ENCODE results near the gene DGKH.
"Not testable (repeated sequence)": the region's sequence is repeated elsewhere in the genome, so short reads cannot be mapped to it uniquely, and the experiment has no call there.

Gene DGKH

DNA sequence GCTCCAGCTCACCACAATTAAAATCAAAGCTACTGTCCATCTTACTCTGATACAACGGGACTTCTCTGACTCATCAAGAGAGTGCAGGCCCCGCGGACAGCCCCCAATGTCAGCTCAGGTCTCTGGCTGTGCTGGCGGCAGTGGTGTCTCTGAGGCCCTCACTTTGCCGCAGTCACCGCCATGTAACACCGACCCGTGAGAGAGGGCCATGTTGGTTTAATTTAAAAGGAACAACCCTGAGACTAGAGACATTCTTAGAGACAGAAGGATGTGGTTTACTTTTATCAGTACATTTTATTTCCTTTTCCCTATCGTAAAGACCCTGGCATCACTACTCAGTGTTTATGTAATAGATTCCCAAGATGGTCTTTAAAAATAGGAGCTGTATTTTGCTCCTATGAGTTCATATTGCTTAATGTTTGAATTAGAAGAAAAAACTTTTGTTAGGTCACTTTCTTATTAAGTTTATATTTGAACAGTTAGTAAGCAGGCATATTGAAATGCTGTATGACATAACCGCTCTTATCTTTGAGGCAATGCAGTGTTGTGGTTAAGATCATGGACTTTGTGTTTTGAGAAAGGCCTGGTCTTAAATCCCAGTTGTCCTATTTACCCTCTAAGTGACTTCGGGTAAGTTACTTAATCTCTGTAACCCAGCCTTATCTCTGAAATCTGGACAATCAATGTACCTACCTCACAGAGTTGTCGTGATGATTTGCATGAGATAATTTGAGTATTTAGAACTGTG lies 23.4 kb downstream of the DGKH start:
- FAIRE-seq = peak; percentile 75

DNA sequence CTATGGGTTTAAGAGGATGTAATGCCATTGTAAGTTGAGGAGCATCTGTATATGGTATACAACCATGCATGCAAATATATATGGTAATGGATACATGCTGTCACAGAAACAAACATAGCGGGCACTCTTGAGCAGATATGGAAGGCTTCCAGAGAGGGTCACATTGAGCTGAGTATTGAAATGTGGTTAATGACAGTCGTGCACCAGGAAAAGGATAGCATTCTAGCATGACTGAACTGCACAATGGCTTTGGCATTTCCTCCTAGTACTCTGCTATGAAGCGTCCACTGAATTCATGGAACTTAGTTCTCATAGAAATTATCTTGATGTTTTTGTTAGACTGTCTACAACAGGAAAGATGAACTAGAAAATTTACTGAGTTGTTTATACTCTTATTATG lies 25.2 kb downstream of the DGKH start:
- no peak for FAIRE-seq

DNA sequence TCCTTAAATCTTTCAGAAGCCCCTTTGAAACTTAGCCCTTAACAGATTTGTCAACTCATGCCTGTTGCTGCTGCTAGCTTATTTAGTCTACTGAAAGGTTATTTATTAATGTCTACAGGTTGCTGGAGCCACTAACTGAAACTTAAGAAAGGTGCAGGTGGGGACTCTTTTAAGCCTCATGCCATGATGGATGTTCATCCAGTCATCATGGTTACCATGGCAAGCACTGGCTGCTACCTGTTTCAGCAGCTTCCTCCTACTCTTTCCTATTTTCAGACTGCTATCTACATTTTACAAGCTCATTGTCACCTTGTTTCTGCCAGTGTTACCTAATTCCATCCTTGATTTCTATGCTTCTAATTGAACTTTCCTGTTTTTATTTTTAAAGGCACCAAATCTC lies 27.1 kb downstream of the DGKH start:
- no peak for FAIRE-seq

DNA sequence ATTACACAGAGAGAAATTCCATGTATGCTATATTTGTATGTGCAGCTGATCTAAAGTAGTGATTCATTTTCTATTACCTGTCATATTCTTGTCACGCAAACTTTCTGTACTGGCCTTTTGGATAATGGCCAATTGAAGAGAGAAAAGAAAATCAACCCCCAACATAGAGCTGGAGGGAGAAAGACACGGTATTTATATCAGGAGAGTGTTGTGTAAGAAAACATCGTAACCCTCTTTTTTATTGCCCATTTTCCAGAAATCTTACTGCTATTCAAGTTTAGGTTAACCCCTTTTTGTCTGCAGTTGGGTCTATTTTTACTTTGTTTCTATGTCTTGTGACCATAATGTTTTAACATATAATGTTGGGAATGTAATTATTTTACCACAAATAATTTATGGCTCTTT lies 27.9 kb downstream of the DGKH start:
- FAIRE-seq = peak; percentile 12

DNA sequence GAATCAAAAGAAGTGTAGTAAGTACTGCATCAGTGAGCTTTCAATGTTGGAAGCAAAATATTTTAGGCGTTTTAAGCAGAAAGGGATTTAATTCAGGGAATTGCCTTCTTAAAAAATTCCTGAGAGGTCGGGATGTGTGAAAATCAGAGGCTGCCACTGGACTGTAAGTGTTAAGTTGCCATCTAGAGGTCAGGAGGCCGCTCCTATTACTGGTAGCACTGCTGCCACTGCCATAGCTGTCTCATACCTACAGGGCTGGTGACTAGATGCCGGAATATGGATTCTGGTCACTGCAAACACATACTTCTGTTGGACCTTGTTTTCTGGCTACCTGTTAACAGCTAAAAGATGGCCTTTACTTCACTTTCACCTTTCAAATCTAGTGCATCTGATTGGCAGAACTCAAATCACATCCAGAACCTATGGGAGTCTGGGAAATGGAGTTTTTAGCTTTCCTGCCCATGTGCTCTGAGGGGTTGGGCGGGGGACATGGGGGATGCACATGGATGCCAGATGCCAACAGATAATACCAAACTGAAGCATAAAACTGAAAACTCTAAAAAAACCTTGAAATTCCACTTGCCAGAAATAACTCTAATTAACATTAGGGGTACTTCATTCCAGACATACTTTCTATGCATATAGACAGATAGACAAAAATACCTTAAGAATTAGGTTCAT lies 29.8 kb downstream of the DGKH start:
- no peak for FAIRE-seq

DNA sequence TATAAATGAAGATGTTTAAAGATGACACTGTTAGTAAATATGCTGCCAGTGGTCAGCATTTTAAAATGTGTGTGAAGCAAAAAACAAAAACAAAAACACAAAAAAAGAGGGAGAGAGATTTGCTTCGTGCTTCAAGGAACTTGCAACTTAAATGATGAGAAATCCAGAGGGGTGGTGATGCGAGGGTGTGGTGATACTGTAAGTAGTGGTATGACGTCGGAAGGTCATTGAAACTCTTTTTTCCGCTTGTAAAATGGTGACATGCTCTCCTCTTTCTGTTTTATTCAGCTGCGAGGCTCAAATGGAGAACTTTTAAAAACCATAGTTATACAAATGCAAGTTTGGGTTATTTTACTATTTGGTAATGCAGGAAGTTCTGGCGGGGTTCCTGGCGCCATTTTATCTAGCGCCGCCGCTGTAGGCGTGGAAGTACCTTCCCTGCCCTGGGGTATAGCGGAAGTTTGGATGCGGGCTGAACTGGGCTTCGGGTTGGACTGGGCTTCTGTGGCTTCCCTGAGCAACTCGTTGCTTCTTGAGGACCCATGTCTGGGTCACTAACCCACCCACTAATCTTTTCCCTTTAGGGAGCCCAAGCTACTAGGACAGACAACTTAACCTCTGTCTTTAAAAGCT lies 34.8 kb downstream of the DGKH start:
- no peak for FAIRE-seq

DNA sequence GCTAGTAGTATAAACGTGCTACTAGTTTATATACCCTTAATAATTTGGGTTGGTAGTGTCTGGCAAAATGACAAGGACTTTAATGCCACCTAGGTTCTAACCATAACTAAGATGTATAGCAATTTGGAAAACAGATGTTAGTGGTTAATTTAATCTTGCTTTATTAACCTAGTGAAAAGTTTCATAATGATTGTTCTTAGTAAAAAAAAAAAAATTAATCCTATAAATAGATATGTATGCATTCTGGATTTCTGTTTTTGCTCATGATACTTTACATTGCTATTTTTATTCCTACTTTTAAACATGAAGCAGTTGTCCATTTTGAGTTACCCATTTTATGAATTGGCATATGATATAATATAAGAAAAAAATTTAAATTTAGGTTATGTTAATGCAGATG lies 36.3 kb downstream of the DGKH start:
- FAIRE-seq = no peak

DNA sequence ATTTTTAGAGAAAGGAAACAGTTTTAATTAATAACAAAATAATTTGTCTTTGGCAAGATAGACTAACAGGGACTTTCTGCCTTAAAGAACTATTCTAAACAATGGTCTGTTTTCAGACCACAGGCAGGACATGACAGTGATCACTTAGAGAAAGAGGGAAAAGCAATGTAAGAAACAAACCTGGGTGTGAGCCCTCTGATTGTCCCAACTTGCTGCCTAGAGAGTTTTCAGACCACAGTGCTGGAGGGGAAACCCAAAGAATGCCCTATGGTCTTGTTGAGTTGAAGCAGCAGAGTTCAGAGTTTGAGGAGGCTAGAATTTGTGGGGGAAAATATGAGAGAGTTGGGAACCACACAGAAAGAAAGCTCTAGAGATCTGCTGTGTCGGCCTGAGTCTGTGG lies 38.1 kb downstream of the DGKH start:
- no peak for FAIRE-seq

DNA sequence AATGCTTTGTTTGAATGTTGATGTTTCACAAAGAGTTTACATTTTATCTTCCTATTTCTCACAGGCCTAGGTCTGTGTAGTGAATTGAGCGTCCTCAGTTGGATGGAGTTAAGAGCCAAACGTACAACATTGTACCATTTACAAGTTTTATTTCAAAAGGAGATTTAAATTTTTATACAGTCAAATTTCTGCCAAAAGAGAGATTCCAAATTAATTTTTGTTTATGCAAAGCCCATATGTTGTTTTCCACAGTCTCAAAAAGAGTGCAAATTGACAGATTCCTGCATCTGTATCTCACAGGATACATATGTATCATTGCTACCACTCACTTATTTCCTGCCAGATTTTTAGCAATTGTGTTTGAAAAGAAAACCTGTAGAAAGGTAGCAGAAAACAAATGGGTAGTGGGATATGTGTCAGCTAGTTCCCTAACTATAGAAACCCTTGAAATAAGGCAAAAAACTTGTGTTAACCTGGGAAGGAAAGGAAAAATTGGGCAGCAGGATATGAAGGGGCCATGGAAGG lies 46.1 kb downstream of the DGKH start:
- FAIRE-seq = no peak

DNA sequence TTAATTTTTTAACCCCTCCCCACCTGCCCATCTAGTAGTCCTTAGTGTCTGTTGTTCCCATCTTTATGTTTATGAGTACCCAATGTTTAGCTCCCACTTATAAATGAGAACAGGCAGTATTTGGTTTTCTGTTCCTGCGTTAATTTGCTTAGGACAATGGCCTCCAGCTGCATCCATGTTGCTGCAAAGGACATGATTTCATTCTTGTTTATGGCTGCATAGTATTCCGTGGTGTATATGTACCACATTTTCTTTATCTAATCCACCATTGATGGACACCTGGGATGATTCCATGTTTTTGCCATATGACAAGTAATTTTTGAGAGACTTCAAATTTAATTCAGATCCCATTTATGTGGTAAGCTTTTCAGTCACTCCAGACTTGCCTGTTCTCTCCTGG lies 47.8 kb downstream of the DGKH start:
- not testable (repeated sequence) for FAIRE-seq

DNA sequence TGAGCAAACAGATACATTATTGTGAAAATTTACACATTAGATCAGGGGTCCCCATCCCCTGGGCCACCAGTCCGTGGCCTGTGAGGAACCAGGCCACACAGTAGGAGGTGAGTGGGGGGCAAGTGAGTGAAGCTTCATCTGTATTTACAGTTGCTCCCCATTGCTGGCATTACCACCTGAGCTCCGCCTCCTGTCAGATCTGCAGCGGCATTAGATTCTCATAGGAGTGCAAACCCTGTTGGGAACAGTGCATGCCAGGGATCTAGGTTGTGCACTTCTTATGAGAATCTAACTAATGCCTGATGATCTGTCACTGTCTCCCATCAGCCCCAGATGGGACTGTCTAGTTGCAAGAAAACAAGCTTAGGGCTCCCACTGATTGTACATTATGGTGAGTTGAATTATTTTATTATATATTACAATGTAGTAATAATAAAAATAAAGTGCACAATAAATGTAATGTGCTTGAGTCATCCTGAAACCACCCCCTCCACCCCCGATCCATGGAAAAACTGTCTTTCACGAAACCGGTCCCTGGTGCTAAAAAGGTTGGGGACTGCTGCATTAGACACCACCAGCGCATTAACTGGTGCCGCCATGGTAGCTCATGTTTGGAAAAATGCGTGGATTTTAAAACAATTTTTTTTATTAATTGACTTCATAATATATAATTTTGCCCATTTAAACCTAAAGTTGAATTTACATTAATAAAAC lies 51.7 kb downstream of the DGKH start:
- FAIRE-seq = no peak

DNA sequence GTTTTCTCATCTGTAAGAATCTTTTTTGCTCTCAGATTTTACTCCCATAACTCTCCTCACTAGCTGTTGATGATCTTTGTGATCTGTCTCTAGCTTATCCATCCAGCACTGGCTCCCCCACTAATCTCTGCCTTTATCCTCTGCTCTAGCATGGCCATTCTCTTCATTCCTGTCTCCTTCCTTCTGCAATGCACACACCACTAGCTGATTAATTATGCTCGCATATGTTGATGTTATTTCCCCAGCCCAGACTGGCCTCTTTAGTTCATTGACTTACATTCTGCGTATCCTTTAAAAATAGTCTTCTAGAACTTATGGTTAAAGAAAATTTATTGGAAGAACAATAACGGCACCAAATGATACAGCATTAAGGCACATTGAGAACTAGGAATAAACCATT lies 52.5 kb downstream of the DGKH start:
- FAIRE-seq = no peak

DNA sequence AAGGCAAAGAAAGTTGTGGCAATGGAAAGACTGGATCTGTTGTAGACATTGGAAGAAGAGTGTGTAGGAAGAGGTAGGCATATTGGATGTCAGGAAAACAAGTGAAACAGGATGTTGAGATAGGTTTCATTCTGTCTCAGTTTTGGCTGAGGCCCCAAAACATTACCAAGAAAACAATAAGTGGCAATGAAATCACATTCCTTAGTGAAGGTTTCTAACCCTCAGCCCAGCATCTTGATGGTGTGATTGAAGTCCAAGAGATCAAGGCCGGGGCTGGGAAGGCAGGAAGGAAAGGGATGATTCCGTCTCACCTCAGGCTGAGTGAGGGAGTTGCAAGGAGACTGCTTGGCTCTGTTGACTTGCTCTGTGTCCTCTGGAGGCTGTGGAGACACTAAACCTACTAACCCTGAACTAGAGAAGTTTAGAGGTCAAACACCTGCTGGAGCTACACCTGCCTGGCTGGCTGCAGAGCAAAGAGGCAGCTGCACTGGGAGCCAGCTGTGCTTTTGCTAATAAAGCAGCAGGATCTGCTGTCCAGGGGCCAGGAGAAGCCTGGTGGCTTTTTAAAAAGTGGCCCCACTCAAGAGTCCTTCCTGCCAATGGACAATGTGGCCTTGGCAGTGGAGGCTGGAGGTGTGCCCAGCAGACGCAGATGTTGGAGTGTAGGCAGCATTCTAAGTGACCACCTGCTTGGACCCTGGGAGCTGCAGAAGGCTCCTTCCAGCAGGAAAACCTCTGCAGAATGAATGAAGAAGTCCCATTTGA lies 53.6 kb downstream of the DGKH start:
- no peak for FAIRE-seq

DNA sequence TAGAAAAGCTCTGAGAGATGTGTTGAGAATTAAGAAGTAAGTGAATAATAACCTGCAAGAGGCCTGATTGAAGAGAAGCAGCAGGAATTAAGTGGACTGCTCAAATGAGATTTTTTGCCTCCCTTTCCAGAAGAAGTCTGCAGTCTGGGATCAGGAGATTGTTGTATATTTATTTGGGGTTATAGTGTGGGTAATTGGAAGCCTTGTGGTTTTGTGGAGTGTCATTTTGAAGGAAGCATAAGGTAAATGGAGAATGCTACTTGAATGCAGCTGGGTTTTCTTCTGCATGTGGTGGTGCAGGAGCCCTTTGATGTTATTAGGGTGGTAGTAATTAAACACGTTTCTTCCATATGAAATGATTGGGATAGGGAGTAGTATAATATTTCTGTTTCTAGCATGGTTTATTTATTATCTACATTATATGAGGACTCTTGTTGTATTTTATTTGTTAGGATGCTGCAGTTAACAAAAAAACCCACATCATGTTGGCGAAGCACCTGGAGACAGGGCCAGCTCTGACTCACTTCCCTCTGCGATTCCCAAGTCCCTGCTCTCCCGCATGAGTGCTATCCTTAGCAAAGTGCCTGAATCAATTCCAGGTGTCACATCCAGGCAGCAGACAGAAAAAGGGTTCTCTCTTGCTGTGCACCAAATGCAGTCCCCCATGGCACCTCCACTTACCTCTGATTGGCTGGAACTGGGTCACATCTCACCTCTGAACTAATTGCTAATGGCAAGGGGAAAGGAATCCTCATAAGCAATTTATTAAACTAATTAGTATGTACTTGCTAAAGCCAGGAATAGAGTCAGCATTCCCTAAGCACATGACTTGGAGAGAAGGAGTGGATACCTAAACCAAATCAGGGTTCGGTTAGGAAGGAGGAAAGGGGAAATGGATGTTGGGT lies 54.8 kb downstream of the DGKH start:
- FAIRE-seq = no peak

DNA sequence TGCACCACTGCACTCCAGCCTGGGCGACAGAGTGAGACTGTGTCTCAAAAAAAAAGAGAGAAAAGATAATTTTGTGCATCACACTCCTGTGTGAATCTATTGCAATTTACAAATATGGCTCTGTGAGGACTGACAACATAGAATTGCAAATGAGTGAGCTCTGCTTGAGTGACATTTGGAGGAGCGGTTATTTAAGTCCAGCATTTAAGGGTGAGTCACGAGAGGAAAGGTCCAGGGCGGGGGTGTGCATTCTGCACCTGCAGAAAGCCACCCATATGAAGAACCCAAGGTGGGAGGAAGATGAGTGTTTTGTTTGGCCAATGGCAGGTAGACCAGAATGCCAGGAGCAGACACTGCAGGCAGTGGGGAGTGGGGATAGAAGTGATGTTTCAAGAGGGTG lies 58.5 kb downstream of the DGKH start:
- FAIRE-seq = no peak

DNA sequence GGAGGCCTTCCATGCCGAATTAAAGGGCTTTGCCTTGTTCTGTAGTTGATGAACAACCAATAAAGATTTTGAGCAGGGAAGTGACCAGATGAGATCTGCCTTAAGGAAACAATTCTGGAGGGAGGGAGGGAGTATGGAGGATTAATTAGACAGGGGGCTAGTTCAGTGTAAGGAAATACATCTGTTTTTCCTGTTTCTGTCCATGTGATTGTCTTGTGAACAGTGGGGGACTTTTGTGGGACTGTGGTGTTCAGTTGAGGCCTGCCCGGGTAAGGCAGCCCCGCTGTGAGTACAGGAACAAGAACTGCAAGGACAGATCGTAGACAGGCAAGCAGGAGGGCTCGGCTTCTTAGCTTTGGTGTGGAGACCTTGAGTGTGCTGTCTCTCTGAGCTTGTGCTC lies 59.0 kb downstream of the DGKH start:
- FAIRE-seq = no peak

DNA sequence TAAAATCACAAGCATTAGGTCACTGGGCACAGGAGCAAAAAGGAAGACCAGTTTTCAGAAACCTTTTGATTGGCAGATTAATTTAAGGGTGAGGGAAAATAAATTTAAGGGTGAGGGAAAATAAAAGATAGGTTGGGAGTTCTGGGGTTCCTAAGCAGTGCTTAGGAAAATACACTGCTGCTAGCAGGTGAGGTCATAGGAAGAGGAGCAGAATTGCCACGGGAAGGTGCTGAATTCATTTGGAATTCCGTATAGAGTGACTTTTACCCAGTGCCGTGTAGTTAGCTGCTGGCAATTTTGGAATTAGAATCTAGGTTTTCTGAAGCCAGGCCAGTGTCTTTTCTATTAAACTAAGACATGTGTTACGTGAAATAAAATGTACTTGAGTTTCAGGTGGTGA lies 59.8 kb downstream of the DGKH start:
- FAIRE-seq = no peak

DNA sequence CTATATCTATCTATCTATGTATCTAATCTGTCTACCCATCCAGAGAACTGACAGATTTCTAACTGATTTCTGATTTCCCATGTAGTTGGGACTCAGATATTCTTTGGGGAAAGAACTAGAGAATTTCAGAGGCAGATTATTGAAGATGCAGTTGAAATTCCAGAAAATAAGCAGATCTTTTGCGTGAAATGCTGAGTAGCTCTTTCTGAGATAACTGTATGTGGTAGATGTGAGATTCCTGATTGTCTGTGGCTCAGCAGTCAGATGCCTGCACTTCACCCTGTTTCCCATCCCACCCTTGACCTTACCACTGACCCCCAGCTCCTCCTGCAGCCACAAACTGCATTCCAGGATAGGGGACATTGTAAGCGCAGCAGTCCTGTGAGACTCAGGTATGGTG lies 61.5 kb downstream of the DGKH start:
- no peak for FAIRE-seq

DNA sequence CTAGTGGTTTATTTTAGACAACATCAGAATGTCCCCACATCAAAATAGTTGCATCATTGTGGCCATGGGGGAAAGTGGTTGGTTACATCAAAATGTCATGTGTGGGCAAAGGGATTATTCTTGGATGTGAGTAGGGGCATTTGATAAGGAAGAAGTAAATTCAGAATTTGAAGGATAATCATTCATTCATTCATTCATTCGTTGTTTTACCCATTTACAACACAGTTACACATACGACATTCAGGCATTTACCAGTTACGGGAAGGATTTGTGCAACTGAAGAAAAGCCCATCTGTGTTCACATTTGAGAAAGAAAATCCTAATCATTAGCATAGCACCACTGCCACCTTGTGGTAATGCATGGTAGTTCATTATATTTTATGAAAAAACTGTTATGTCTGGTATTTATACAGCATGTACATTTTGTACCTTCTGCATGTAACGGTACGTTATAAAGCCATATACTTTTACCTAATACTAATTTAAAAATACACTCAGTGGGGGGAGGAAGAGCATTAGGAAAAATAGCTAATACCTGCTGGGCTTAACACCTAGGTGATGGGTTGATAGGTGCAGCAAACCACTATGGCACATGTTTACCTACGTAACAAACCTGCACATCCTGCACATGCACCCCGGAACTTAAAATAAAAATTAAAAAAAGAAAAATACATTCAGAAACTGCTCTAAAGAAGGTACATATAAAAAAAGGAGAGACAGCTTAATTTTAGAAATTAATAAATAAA lies 62.1 kb downstream of the DGKH start:
- FAIRE-seq = peak; percentile 84

DNA sequence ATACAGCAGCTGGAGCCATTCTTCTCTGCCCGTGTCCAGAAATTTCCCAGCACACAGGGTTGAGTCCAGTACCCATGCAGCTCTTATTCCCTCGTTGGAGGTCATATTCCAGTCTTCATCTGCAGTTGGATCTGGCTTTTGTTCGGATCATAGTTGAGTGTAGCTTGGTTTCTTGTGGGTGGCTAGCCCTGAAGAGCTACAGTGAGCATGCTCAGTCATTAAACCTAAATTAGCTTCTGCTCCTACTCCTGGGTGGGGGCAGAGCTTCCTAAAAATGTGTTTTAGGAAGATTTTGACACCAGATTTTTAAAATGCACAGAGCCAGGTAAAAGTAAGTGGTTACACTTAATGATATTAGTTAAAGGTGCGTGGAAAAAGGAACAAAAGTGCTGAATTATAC lies 64.4 kb downstream of the DGKH start:
- no peak for FAIRE-seq

DNA sequence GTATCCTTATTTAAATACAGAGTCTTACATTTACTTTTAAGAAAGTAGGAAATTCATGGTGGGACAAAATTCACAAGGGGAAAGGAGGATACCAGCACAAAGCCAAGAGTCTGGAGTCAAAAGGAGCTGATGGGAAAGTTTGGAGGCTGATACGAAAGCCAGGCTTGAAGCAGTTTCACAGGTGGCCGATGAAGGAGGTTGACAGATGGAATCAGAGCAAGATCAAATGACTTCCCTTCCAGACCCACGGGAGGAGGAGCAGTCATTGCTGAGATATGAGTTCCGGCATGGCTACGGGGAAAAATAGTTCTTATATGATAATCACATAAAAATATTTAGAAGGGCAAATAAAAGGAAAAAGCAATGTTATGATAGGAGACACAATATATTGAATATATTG lies 65.0 kb downstream of the DGKH start:
- FAIRE-seq = no peak
